Peyer's patch (tissue), 4 donors: ENCODE data around the gene ITGB6. TPM values are rescaled to one million over a fixed set of nuclear protein-coding genes. Genes with fewer than 3 reads are reported as not detected.
A peak's percentile ranks its signal among the peaks of the same experiment; 100 is the strongest.

Source experiments
- DNase-seq, 3 donors: peaks; one replicate each; pipeline ENCODE4 v3.0.0-alpha.2; 2017 to 2019
- H3K27ac ChIP-seq, 4 donors: fragments of 200-600 bp; sonication (generic); one replicate each; pipeline ENCODE4 v1.5.1; 2016 to 2019
- H3K27me3 ChIP-seq, 2 donors: fragments of 200-600 bp; sonication (generic); one replicate each; pipeline ENCODE4 v1.5.1; 2019
- H3K36me3 ChIP-seq, 3 donors: fragments of 200-600 bp; sonication (generic); one replicate each; pipeline ENCODE4 v1.5.1; 2016 to 2019
- H3K4me1 ChIP-seq, 4 donors: fragments of 200-600 bp; sonication (generic); one replicate each; pipeline ENCODE4 v1.5.1; 2016 to 2019
- H3K4me3 ChIP-seq, 4 donors: fragments of 200-600 bp; sonication (generic); 1 replicate in 3 of 4; 2 replicates in 1 of 4; pipeline ENCODE4 v1.5.1; 2016 to 2019; ENCODE audit warnings: mild to moderate bottlenecking in 1 of 4
- H3K9me3 ChIP-seq, 4 donors: fragments of 200-600 bp; sonication (generic); one replicate each; pipeline ENCODE4 v1.5.1; 2016 to 2019; ENCODE audit warnings: mild to moderate bottlenecking in 1 of 4
- POLR2A ChIP-seq, 2 donors: fragments of 450-650 bp; IDR thresholded peaks; one replicate each; pipeline ENCODE4 v1.5.1; 2017; ENCODE audit warnings: antibody characterized with exemption in 2 of 2, mild to moderate bottlenecking in 2 of 2, moderate library complexity in 2 of 2
- total RNA-seq, 4 donors: library from RNA; depleted of rRNA; stranded (reverse); fragments of >200 nt; gene quantifications; one replicate each; pipeline ENCODE4 v1.1.0, GENCODE V29; 2016
- TF ChIP-seq, protein P1 (sequence below), 6 experiments: fragments of 450-650 bp in 4 of 6; fragments of 200-600 bp in 2 of 6; sonication (generic) in 1 of 6; IDR thresholded peaks; one replicate each; pipeline ENCODE4 v1.5.1; 2017 to 2019; ENCODE audit warnings: antibody characterized with exemption in 6 of 6, mild to moderate bottlenecking in 3 of 6, moderate library complexity in 1 of 6

The ITGB6 gene
- total RNA-seq, 4 donors from 2014 or later: 9.9 to 21.5 (median 15.3) TPM

DNA sequence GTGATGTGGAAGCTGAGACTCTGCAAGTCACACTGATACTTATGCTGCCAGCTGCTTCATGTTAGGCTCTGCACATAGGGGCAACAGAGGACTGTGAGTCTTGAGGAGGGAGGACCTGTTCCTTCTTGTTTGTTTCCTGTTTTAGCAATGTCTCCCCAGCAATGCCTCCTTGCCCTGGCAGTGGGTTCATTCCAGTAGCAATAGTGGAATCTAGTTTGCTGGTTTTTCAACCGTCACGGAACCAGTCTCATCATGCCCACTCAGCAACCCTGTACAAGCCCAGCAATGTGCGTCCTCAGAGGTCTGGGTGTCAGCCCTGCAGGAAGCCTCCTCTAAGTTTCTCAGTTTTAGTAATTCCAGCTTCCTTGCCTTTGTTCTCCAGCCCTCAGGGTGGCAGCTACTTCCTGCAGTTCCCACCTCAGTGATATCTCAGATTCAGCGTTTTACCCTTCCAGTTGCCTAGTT, 20.5 kb upstream of the ITGB6 start:
- no peaks in the 10 kb centered on the region for H3K9me3 ChIP-seq
- no peak for DNase-seq
- peak overlapping the region in 1 of 4 donors; percentile 96 for H3K27ac ChIP-seq
- H3K4me1 ChIP-seq: peaks cover 0 to 28% (median 6%) of the 10 kb centered on the region in 4 donors
- H3K36me3 ChIP-seq: no peaks in the 10 kb centered on the region
- no peak overlapping the region for H3K4me3 ChIP-seq
- TF ChIP-seq, protein P1, sequence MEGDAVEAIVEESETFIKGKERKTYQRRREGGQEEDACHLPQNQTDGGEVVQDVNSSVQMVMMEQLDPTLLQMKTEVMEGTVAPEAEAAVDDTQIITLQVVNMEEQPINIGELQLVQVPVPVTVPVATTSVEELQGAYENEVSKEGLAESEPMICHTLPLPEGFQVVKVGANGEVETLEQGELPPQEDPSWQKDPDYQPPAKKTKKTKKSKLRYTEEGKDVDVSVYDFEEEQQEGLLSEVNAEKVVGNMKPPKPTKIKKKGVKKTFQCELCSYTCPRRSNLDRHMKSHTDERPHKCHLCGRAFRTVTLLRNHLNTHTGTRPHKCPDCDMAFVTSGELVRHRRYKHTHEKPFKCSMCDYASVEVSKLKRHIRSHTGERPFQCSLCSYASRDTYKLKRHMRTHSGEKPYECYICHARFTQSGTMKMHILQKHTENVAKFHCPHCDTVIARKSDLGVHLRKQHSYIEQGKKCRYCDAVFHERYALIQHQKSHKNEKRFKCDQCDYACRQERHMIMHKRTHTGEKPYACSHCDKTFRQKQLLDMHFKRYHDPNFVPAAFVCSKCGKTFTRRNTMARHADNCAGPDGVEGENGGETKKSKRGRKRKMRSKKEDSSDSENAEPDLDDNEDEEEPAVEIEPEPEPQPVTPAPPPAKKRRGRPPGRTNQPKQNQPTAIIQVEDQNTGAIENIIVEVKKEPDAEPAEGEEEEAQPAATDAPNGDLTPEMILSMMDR (IDR thresholded peaks at IDR 0.05): no peak
- no peak for TF ChIP-seq POLR2A (IDR thresholded peaks at IDR 0.05)
- H3K27me3 ChIP-seq: no peaks in the 10 kb centered on the region

DNA sequence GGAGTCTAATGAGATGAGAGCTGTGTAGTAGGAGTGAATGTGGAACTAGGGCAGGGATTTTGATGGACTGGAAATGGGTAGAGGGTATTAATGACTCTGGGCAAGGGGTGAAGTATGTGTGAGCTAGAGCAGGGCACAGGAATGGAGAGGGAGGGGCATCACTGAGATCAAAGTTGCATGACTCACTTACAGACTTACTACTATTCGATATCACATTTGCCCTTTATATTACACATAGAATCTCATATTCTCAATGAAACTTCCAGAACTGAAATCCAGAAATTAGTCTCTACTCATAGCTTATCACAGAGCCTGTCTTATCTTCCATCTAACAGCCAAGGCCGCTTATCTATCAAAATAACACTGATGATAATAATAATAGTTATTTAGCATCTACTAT, 20.0 kb upstream of the ITGB6 start:
- no peak for DNase-seq
- H3K27ac ChIP-seq: peak overlapping the region in 1 of 4 donors; percentile 96
- H3K9me3 ChIP-seq: no peaks in the 10 kb centered on the region
- H3K36me3 ChIP-seq: no peaks in the 10 kb centered on the region
- TF ChIP-seq, protein P1 (IDR thresholded peaks at IDR 0.05): no peak
- no peak for TF ChIP-seq POLR2A (IDR thresholded peaks at IDR 0.05)
- no peak overlapping the region for H3K4me3 ChIP-seq
- peaks cover 0 to 28% (median 6%) of the 10 kb centered on the region in 4 donors for H3K4me1 ChIP-seq
- no peaks in the 10 kb centered on the region for H3K27me3 ChIP-seq

DNA sequence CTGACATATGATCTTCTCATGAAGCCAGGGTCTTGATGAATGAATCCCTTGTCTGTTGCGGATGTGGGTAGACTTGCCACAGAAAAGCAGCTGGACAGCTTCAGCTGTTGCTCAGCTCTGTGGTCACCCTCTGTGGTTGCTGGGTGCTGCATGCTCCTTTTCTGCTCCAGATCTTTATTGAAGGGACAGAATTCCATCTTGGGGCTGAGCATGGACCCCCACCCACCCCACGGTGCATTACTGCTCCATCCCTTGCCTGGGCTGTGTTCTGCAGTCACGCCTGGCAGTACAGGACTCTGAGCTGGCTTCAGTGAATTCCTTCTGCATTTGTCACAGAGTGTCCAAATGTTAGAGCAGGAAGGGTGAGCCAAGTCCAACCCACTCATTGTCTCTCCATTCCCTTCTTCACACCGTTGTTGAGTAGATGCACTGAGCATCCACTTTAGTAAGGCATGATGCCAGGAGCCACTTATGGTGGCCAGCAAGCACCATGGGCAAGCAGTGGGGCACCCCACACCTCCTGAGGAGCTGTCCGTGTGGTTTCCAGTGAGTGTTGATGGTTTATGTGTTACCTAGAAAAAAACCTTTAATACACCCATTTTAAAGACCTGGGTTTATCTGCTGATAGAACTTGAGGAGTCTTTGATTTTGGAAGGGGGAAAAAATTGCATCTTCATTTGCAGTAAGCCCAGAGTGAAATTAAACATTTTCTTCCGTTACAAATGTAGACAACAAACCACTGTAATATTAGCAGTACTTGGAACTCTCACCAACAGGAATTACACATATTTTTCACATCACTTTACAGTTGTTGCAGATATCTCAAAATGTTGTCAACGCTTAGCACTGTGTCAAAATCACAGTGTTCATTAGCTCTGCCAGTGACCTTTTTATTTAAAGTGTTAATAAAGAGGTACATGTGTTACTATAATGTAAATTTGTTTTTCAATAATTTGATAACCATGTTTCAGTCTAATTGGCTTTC, 14.7 kb upstream of the ITGB6 start:
- Histone ChIP-seq H3K9me3 (no peaks in the 10 kb centered on the region), H3K36me3 (no peaks in the 10 kb centered on the region), H3K27me3 (no peaks in the 10 kb centered on the region), H3K27ac (no peak overlapping the region), H3K4me3 (no peak overlapping the region), H3K4me1 (peaks cover 0 to 9% (median 3%) of the 10 kb centered on the region in 4 donors)
- DNase-seq: no peak
- TF ChIP-seq, protein P1 (IDR thresholded peaks at IDR 0.05): no peak
- TF ChIP-seq POLR2A (IDR thresholded peaks at IDR 0.05): no peak

DNA sequence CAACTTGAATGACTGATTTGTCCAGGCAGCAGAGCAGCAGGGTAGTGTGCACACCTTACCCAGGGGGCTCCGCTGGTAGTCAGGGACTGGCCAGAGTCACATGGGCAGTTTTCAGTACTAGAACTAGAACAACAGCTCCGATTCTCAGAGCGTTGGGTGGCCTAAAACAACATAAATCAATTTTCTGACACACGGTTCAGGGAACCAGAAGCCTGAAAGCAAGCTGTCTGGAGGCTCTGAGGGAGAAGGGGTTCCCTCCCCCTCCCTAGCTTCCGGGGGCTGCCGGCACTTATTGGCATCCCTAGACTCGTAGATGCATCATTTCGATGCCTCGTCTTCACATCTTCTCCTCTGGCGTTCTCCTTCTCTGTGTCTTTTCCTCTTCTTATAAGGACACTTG, 13.4 kb upstream of the ITGB6 start:
- Histone ChIP-seq H3K4me3 (no peak overlapping the region), H3K36me3 (no peaks in the 10 kb centered on the region), H3K9me3 (no peaks in the 10 kb centered on the region), H3K27me3 (no peaks in the 10 kb centered on the region), H3K27ac (no peak overlapping the region), H3K4me1 (peaks cover 0 to 21% (median 5%) of the 10 kb centered on the region in 4 donors)
- no peak for DNase-seq
- TF ChIP-seq, protein P1 (IDR thresholded peaks at IDR 0.05): no peak
- no peak for TF ChIP-seq POLR2A (IDR thresholded peaks at IDR 0.05)

DNA sequence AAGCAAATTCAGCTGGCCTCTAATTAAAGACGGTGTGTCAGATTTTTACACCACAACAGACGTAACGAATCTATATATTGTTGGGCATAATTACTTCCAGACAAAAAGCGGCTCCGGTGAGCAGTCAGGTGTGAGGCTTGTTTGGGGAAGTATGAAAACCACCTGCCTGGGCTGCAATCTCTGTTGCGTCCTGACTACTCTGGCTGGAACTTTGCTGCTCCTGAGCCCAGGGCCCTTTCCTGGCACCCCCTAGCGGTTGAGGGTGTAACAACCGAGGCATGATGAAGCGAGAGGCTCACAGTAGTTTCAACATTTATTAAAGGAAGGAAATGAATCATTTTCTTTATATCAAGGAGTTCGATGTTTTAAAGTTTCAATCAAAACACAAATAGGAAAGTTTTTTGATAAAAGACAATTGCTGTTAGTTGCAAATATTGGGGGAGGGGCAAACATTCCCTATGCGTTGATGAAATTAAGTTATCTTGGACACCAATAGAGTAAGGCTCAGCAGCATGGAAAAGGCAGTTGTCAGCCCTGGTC, 10.6 kb upstream of the ITGB6 start:
- no peak overlapping the region for H3K27ac ChIP-seq

More for the DNA sequence above, 10.6 kb upstream of the ITGB6 start:
- Histone ChIP-seq H3K4me1 (peaks cover 0 to 40% (median 9%) of the 10 kb centered on the region in 4 donors), H3K4me3 (no peak overlapping the region), H3K36me3 (no peaks in the 10 kb centered on the region), H3K9me3 (no peaks in the 10 kb centered on the region), H3K27me3 (no peaks in the 10 kb centered on the region)
- peak; percentile 66 to 92 (median 84) for DNase-seq
- TF ChIP-seq, protein P1 (IDR thresholded peaks at IDR 0.05): peak; percentile 11 to 93 (median 84)
- no peak for TF ChIP-seq POLR2A (IDR thresholded peaks at IDR 0.05)
